HPDE6-E6E7 (cell line): ENCODE data around the gene ASTN1.

Source experiments
- DNase-seq: peaks from one replicate; pipeline ENCODE4 v3.0.0; 2011; ENCODE audit warnings: missing footprints; ENCODE audit errors: extremely low spot score

Gene ASTN1

DNA sequence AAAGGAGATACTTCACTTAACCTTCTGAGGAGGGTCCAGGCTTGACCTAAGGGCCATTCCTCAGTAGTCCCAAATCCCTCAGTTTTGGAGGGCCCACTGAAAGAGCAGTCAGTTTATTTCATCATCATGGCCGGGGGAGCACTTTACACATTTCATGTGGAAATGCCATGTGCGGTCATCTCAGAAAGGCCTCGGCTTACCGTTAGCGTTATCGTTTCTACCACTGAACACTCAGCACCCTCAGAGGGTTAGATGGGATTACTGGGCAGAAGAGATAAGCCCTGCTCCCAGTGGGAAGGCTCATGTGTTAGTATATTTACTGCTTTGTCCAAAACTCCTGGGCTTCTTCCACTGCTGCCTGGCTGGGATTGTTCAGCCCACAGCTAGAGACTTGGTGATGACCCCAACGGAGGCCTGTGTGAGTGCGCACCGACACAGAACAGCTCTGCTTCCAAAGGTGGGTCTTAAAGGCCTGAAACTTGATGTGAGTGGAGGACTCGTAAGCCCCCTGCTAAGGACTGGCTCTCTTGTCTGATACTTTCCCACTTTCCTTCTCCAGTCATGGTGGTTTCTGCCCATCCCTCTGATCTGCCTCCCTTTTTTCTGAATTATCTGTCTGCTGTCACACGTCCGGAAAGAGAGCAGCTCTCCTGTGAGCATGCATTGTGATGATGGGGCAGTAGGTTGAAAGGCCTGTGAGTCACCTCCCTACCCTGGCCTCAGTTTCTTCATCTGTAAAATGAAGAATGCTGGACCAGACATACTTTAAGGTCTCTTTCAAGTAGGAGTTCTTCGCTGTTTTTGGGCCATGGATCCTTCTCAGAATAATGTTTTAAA is 284.5 kb downstream of the ASTN1 start:
- DNase-seq, result no peak

DNA sequence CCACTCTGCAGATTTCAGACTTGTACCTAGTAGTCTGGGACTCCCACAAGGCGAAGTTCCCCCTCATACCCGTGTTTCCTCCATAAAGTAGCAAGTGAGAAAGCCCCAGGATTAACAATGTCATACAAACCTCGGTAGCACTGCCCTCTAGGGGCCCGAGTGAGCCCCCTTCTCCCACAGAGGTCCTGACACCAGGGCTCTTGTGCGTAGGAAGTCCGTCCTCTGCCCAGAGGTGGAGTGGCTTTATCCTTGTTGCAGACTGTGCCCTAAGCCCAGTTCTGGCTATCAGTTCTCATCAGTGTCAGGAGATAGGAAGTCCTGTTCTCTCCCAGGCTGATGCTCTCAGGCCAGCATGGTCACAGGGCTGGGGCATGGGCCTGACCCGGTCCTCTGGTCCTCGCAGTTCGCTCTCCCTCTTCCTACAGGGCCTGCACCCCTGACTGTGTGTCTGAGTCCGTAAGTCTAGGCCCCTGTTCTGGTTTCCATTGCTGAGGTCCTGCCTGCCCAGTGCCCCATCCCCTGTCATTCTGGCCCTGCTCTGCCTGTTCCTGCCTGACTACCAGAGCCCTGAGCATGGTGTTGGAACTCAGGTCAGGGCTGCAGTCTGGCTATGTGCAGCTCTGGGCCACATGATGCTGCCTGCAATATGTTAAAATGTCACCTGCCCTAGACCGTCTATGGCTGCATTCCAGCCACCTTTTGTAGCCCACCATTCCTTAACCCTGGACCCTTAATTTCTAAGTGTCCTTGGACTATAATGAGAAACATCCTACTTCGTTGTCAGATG is 285.6 kb downstream of the ASTN1 start:
- DNase-seq, result no peak

DNA sequence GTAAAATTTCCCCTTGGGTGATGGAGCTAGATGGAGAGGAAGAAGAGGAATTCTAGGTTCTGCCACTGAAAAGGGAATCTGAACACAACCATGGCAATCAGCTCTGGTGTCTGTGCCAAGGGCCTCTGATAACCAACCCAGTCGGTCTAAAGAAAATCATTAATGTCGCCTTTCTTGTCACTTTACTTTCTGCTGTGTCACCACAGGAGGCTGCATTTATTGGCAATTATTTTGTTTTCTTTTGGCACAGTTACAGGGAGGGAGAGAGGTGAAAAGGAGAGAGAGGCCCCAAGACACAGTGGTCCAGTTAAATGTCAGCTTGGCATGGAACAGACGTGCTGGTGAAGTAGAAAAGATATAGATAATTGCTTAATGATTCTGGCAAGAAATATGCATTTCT is 287.0 kb downstream of the ASTN1 start:
- DNase-seq, result no peak

DNA sequence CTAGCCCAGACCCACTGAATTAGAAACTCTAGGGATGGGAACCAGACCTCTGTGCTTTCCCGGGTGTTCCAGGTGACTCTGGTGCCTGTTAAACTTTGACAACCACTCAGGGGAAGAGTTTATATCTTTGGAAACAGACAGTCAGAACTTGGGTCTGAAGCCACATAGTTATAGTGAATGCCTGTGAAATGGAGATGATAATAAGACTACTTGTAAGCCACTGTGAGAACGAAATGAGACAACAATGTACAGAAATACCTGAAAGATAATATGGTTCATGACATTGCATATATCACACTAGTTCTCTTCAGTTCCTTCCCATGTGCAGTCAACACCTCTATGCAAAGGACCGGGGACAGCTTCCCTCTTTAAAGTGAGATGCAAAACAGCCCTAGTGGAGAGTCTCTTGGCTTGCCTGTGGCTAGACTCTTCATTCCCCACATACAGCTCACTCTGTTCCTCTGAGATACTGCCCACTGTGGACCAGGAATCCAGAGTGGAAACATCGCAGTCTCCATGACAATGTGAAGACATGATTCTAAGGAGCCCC is 287.5 kb downstream of the ASTN1 start:
- DNase-seq, result no peak

GRCh38 chr1:176869577-176869976 is 294.9 kb downstream of the ASTN1 start:
- DNase-seq, result no peak

GRCh38 chr1:176866011-176866714 is 298.3 kb downstream of the ASTN1 start:
- no peak for DNase-seq

GRCh38 chr1:176864211-176864610 is 300.3 kb downstream of the ASTN1 start:
- no peak for DNase-seq

GRCh38 chr1:176863613-176864012 is 300.9 kb downstream of the ASTN1 start:
- no peak for DNase-seq

DNA sequence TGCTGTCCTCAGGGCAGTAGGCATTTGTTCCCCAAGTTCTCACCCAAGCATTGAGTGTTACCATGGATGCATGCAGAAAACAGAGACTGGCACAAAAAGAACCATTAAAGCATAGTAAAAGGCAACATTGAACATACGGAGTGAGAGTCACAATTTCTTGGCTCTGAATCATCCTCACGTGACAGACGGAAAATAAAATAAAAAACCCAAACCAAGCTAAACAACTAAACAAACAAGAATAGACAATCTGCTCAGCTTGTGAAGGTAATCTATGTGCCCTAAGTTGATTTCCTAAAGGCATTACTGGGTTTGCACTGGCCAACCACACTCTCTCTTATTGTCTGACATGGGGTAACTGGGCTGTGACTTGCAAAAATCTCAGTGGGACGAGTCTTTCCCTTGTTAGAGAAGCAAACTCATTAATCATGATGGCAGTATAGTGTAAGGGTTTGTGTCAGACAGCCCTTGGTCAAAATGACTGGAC is 306.0 kb downstream of the ASTN1 start:
- DNase-seq, result no peak

DNA sequence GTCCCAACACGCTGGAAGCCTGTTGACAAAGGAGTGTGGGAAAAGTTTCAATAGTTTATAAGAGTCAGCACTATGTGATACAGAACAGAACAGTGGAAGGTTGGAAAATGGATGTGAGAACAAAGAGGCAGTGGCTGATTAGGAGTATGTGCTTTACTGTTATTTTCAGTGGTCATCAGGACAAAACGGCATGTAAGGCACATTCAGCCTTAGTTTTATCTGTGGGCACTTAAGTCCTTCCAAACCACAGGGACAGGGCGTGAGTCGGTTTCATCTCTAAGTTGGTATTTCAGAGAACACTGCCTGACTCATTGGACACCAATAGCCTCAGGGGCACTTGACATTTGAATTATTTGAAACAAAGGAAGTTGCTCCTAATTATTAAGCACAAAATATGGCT is 306.9 kb downstream of the ASTN1 start:
- no peak for DNase-seq

DNA sequence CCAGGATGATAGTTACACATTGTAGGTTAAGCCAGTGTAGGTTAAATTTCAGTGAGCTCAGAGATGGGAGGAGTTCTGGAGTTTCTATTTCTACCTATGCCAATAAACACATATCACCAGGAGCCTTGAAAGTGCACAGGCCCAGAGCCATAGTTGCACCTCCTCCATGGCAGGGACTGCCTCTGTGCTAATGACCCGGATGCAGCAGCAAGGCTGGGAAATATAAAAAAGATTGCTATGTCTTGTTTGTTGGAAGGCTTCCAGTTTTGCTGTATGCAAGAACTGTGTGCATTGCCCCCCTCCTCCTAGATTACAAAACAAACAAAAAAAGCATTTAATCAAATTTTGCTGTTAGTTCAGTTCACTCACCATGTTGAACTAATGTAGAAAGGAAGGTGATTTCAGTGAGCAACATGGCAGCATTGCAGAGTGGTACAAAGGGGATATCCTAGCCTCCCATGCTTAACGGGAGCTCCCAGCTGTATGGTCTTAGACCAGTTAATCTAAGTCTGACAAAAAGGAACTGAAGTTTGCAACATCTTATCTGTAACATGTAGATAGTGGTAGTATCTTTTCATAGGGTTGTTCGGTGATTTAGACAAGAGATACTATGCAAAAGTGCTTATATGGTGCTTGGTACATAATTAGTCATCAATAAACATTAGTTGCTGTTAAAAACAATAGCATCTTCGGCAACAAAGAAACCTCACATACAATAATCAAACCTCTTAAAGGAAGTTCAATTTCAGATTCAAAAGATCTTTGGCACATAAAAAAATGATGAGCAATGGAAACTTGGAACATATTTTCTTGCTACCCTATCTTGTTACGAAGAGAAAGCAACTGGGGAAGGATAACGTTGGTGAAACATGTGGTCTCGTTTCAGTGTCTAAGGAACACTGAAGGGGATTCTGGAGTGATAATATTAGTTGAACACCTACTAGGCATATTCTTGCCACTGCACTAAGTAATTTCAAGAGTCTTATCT is 309.5 kb downstream of the ASTN1 start:
- no peak for DNase-seq

DNA sequence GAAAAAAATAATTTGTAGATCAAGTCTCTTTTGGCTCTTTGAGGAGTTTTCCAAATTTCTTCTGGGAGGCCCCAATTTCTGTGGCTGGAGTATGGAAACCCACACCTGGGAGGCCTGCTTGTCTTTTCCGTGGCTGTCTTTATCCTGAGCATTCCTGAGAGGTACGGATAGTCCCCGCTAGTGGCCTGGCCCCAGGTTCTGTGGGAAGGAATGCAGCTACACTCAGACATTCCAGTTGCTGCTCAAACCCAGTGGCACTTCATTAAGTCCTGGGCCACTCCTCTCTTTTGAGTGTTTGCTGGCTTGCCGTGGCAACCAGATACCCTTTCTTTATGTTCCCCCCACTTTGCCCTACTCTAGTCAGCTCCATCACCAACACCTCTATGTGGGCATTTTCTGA is 310.4 kb downstream of the ASTN1 start:
- no peak for DNase-seq

DNA sequence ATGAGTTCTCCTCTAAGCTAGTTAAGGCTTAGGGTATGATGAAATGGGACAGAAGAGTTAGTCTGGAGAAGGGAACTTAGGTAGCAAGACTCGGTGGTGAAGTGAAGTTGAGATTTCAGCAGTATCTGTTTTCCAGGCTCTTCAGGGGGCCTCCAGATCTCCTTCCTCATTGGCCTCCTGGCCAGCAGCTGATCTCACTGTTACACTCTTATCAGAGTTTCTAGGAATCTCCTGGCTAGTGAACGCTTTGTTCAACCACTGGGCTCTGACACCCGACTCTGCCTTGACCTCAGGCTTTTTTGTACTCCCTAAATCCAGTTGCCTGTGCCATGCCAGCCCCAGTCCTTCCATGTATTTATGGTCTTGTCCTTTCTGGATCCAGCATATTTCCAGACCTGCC is 311.0 kb downstream of the ASTN1 start:
- no peak for DNase-seq

GRCh38 chr1:176852124-176852523 is 312.4 kb downstream of the ASTN1 start:
- no peak for DNase-seq

DNA sequence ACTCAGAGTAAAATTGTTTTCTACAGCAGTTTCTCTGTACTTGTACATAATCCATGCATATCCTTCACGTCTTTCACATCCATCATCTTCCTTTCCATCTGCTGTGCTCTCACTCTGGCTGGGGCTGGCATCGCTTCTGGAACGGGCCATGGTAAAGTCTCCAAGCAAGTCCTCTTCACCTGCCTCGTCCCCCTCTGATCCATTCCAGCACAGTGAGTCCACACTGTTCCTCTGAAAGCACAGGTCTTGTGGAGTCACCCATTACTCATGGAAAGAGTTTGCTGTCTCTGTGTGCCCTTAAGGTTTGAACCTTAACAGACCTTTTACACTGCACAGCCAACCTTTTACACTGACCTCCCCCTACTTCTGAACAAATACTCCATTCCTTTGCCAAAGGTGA is 313.6 kb downstream of the ASTN1 start:
- no peak for DNase-seq

DNA sequence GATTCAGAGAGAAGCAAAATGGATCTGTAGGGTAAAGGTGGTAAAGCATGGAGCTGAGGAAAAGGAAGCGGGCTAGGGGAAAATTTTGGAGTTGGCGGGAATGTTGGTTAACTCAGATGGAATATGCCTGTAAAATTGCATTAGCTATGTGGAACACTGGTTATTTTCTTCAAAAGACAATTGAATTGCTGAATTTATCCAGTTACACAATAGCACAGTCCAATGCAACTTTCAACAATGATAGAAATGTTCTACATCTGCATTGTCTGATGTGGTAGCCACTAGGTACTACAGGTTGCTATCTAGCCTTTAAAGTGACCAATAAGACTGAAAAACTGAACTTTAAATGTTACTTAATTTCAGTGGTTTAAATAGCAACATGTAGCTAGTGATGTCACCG is 315.2 kb downstream of the ASTN1 start:
- no peak for DNase-seq

GRCh38 chr1:176847052-176847451 is 317.5 kb downstream of the ASTN1 start:
- DNase-seq, result no peak

DNA sequence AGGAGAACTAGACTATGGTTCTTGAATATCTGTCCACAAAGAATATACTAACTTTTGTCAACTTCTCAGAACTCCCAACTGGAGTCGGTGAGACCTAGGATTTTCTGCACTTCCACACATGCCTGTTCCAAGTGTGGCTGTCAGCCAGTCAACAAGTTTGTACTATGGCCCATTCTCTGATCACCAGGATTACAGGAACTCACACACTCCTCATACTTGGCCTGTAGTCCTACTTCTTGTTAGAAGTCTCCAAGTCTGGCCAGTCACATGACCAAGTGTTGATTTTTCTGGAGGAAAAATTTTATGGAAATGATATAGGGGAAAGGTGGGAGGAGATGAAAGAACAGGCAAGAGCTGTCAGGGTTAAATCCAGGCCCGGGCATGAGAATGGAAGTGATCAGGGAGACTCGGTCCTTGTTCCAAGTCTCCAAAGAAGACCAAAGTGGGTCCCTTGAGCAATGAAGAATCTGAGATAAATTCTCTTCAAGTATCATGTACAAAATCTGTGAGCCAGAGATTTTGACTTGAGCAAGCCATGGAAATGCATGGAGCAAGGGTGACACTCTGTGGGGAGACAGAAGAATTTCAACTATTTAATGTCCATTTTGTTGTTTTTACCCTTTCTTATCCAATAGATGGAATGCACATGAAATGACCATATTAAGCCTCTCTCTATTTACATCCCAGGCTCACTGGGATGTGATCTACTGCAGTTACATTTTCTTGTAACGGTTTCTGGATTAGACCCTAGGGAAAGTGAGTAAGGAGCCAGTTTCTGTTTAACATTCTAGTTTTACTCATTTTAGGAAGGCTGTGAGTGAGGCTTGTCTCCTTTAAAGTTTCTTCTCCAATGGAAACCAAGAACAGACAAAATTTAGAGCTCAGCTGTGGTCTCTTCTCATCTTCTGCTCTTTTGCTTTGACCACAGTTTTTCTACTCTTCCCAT is 320.9 kb downstream of the ASTN1 start:
- no peak for DNase-seq

DNA sequence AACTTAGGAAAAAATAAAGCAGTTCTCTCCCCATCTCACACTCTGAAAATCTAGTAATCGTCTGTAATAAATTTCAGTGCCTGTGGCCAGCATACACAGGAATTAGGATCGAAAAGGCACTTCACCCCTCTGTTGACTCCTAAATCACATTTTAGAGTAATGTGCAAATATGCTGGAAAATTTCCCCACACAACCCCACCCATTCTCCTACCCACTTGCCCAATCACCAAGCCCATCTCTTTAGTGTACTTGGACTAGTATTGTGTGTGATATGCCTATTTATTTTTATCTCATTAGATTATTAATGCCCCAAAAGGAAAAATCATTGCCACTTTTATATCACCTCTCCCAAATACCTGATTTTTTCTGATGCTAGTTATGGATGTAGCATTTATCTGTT is 323.3 kb downstream of the ASTN1 start:
- DNase-seq, result no peak

GRCh38 chr1:176839216-176839615 is 325.3 kb downstream of the ASTN1 start:
- no peak for DNase-seq
